Measurements from ENCODE around the gene GPR157.
"Not testable (repeated sequence)": the region's sequence is repeated elsewhere in the genome, so short reads cannot be mapped to it uniquely, and the experiment has no call there.

The GPR157 gene

GRCh38 chr1:9112961-9113880, 15.7 kb downstream of the GPR157 start:
- DNase-seq: no peak

GRCh38 chr1:9111957-9112356, 16.9 kb downstream of the GPR157 start:
- no peak for DNase-seq

- DNase-seq: no peak
Measured at GRCh38 chr1:9111357-9111691, 17.6 kb downstream of the GPR157 start.

GRCh38 chr1:9110669-9111356, 18.1 kb downstream of the GPR157 start:
- peak; percentile 95 for DNase-seq

- DNase-seq: no peak
Measured at GRCh38 chr1:9108056-9108665, 20.7 kb downstream of the GPR157 start.

- no peak for DNase-seq
Measured at GRCh38 chr1:9107136-9107535, 21.8 kb downstream of the GPR157 start.

GRCh38 chr1:9106286-9106685, 22.6 kb downstream of the GPR157 start:
- DNase-seq: no peak

GRCh38 chr1:9105336-9105867, 23.5 kb downstream of the GPR157 start:
- no peak for DNase-seq

- peak; percentile 79 for DNase-seq
Measured at GRCh38 chr1:9101510-9102146, 27.3 kb downstream of the GPR157 start.

GRCh38 chr1:9100471-9101043, 28.3 kb downstream of the GPR157 start:
- DNase-seq: no peak

- no peak for DNase-seq
Measured at GRCh38 chr1:9099555-9099954, 29.3 kb downstream of the GPR157 start.

GRCh38 chr1:9097947-9098705, 30.8 kb downstream of the GPR157 start:
- no peak for DNase-seq

- DNase-seq: no peak
Measured at GRCh38 chr1:9095818-9096217, 33.1 kb downstream of the GPR157 start.

GRCh38 chr1:9093996-9094595, 34.8 kb downstream of the GPR157 start:
- DNase-seq: not testable (repeated sequence)

GRCh38 chr1:9093581-9093980, 35.3 kb downstream of the GPR157 start:
- no peak for DNase-seq

GRCh38 chr1:9093091-9093490, 35.8 kb downstream of the GPR157 start:
- peak; percentile 36 for DNase-seq

GRCh38 chr1:9088807-9089206, 40.1 kb downstream of the GPR157 start:
- no peak for DNase-seq

GRCh38 chr1:9087411-9088125, 41.3 kb downstream of the GPR157 start:
- no peak for DNase-seq

GRCh38 chr1:9086796-9087195, 42.1 kb downstream of the GPR157 start:
- DNase-seq: no peak

- no peak for DNase-seq
Measured at GRCh38 chr1:9086045-9086444, 42.9 kb downstream of the GPR157 start.
